ENCODE results near the gene SGK1.

- no peak for TF ChIP-seq POLR2AphosphoS5 (IDR thresholded peaks at IDR 0.05)
- TF ChIP-seq CTCF (IDR thresholded peaks at IDR 0.05 in 8 of 11, conservative IDR thresholded peaks at IDR 0.05 in 3 of 11) = no peak
Measured at GRCh38 chr6:134340179-134340975, 22.5 kb upstream of the SGK1 start.
